ENCODE measurements around the gene COX10.
"Not testable (repeated sequence)": the region's sequence is repeated elsewhere in the genome, so short reads cannot be mapped to it uniquely, and the experiment has no call there.

The COX10 gene

GRCh38 chr17:14222611-14223010, 153.3 kb downstream of the COX10 start:
- H3K4me3 ChIP-seq (ENCODE audit: low read depth, low read length): no peak overlapping the region
- TF ChIP-seq CTCF (IDR thresholded peaks at IDR 0.05; ENCODE audit: low read depth, low read length): no peak

GRCh38 chr17:14225254-14225980, 156.1 kb downstream of the COX10 start:
- no peak overlapping the region for H3K4me3 ChIP-seq (ENCODE audit: low read depth, low read length)
- no peak for TF ChIP-seq CTCF (IDR thresholded peaks at IDR 0.05; ENCODE audit: low read depth, low read length)

GRCh38 chr17:14227052-14227451, 157.7 kb downstream of the COX10 start:
- H3K4me3 ChIP-seq (ENCODE audit: low read depth, low read length): no peak overlapping the region
- no peak for TF ChIP-seq CTCF (IDR thresholded peaks at IDR 0.05; ENCODE audit: low read depth, low read length)

GRCh38 chr17:14228903-14229302, 159.6 kb downstream of the COX10 start:
- no peak for TF ChIP-seq CTCF (IDR thresholded peaks at IDR 0.05; ENCODE audit: low read depth, low read length)
- H3K4me3 ChIP-seq (ENCODE audit: low read depth, low read length): no peak overlapping the region

GRCh38 chr17:14231187-14231586, 161.9 kb downstream of the COX10 start:
- not testable (repeated sequence) for H3K4me3 ChIP-seq (ENCODE audit: low read depth, low read length)

GRCh38 chr17:14235047-14235446, 165.7 kb downstream of the COX10 start:
- not testable (repeated sequence) for H3K4me3 ChIP-seq (ENCODE audit: low read depth, low read length)

- H3K4me3 ChIP-seq (ENCODE audit: low read depth, low read length): not testable (repeated sequence)
Measured at GRCh38 chr17:14236032-14236431, 166.7 kb downstream of the COX10 start.

GRCh38 chr17:14236762-14237161, 167.5 kb downstream of the COX10 start, which contains the start of gene CDRT15:
TSS of gene CDRT15 (minus strand) at chr17:14236862. CDS start at chr17:14236833, 29 bp downstream.
- H3K4me3 ChIP-seq (ENCODE audit: low read depth, low read length): not testable (repeated sequence)

GRCh38 chr17:14239271-14239670, 170.0 kb downstream of the COX10 start:
- not testable (repeated sequence) for H3K4me3 ChIP-seq (ENCODE audit: low read depth, low read length)

GRCh38 chr17:14245002-14245401, 175.7 kb downstream of the COX10 start:
- TF ChIP-seq CTCF (IDR thresholded peaks at IDR 0.05; ENCODE audit: low read depth, low read length): no peak
- H3K4me3 ChIP-seq (ENCODE audit: low read depth, low read length): no peak overlapping the region
